HG02970 (cell line): ENCODE measurements around the gene PDE9A.
"Not testable (repeated sequence)": the region's sequence is repeated elsewhere in the genome, so short reads cannot be mapped to it uniquely, and the experiment has no call there.

Experiments used
- ATAC-seq: cut with Tn5 transposase; IDR thresholded peaks from one replicate; pipeline ENCODE4 v1.9.1; 2021; ENCODE audit warnings: mild to moderate bottlenecking, moderate library complexity, moderate number of reproducible peaks; ENCODE audit not compliant: unreplicated experiment, low FRiP score

Gene PDE9A

DNA sequence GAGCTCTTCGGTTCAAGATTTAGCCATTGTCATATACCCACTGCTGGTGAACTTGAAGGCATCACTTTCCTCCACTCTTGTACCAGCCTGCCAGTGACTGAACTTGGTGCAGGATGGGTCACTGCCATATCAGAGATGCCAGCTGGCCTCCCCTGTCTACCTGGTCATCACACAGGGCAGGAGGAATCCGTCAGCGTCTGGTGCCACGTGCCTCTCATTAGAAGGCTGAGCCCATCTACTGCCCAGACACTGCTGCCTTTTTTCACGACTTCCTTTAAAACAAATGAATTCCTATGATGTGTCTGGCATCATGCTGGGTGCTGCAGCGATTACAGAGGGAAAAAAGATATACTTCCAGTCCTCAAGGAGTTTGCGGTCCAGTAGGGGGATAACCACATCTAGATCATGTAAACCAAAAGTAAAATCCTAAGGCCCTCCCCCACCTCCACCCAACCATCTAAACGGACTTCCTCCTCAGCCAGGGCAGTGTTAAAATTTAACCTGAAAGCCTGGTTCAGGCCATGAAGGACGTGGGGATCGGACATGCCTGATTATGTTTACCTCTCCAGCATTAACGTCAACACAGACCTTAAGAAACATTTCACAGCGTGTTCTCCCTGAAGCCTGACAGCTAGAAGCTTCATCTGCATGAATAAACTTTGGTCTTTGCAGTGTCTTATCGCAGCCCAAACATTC is 29.2 kb upstream of the PDE9A start:
- ATAC-seq: no peak

DNA sequence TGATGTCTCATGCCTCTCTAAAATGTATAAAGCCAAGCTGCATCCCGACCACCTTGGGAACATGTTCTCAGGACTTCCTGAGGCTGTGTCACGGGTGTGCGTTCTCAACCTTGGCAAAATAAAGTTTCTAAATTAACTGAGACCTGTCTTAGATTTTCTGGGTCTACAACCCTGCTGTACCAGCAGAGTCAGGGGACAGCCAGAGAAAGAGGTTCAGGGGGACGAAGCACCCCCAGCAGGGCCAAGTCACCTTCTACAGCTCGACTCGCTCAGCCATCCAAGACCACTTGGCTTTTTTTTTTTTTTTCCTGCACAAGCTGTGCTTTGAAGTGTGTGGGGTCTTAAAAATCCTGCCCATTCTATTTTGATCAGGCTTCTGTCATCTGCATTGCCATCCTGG is 28.5 kb upstream of the PDE9A start:
- no peak for ATAC-seq

DNA sequence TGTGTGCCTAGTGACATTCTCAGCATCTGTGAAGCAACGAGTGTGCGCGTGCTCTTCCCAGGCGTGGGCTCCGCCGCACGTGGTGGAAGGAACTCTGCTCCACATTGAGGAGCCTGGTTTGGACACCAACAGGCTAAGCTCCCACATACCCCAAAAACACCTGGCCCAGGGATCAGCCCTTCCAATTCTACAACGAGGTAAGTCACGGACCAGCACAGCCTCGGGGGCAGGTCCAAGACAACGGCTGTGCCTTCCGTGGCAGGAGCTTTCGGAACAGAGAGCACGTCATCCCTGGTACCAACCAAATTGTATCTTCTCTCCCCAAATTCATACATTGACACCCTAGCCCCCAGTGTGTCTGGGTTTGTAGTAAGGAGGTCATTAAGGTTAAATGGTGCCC is 27.2 kb upstream of the PDE9A start:
- ATAC-seq: no peak

DNA sequence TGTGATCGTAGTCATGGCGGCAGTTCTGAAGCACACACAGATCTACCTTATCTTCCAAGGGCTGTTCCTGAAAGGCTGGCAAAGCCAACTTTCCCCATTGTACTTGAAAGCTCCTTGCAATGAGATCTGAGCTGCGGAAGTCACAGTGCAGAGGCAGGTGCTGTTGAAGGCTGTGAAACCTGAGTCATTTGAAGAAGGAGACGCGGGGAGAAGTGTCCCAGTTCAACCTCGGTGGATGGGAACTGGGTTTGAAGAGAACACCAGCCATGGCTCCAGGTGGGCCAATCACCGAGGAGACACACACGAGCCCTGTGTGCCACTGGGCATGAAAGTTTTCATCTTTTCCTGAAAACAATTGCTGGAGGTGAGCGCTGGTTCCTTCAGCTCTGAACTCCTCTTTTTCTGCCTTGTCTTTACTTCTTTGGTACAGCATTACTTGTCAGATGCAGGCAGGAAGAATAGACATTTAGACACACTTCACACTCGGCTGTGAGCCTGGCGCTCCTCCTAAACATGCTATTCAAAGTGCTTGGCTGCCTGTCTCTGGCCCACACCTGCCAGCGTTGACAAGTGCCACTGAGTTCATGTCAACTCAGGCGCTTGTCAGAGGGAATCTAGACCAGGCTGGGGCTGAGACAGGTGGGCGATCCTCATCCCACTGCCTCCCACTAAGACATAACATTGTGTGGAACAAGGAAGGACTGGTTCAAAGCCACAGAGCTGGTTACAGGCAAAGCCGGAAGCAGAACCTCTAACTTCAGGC is 25.7 kb upstream of the PDE9A start:
- no peak for ATAC-seq

DNA sequence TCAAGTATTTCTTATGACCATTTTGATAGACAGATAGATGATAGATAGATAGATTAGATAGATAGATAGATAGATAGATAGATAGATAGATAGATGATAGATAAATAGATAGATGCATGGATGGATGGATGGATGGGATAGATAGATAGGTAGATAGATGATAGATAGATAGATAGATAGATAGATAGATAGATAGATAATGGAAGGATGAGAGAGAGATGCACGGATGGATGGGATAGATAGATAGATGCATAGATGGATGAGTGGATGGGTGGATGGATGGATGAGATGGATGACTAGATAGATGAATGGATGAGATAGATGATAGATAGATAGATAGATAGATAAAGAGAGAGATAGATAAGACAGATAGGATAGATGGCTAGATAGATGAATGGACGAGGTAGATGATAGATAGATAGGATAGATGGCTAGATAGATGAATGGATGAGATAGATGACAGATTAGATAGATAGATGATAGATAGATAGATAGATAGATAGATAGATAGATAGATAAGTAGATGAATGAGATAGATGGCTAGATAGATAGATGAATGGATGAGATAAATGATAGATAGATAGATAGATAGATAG is 24.9 kb upstream of the PDE9A start:
- ATAC-seq: not testable (repeated sequence)

- ATAC-seq: no peak
Observed at GRCh38 chr21:42629933-42630589, 23.4 kb upstream of the PDE9A start.

GRCh38 chr21:42630626-42631025 is 22.8 kb upstream of the PDE9A start:
- no peak for ATAC-seq

DNA sequence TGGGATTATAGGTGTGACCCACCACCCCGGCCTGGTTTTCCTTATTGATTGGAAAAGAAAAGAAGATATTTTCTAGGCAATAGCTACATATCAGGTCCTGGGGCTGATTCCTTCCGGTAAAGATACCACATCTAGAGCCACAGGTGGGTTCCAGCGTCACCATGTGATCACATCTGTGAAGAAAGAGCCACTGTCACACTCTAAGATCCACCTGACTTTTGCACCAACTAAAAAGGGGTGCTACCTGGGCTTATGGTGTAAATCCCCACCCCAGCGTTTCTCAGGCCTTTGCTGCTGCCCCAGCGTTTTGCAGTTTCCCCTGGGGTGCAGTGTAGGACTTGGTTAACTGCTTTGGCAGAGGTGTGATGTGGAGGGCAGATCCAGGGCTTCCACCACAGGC is 22.3 kb upstream of the PDE9A start:
- ATAC-seq: no peak

DNA sequence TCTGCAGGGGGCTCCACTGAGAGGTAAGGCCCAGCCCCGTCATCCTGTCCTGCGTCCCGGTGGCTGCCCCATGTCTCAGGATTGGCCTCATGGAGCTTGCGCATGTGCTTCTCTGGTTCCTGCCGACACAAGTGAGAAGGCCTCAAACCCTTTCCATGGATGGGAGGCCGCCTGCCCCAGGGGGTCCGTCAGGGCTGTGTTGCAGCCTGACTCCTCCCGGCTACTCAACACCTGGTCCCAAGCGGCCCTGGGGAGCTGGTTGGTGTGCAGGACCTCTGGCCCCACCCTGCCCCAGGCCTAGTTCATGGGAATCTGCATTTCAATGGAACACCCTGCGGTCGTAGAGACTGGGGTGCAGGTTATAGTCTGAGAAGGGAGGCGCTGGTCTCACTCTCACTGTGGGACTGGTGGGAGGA is 21.1 kb upstream of the PDE9A start:
- no peak for ATAC-seq

- ATAC-seq: no peak
Observed at GRCh38 chr21:42632771-42633690, 20.4 kb upstream of the PDE9A start.

DNA sequence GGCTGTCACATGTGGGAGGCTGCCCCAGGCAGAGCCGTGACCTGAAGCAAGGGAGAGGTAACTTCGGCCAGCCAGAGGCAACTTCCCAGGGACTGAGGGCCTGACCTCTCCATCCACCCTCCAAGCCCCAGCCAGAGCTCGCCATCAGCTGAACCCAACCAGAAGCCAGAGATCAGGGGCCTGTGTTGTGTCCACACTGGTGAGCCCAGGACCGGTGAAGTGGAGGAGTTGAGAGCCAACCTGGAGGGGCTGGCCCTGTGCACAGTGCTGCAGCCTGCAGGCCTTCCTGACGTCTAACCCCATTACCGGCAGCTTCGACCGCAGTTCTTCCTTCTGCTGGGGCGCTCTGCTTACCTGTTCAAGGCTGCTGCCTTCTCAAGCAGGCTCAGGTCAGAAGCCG is 19.6 kb upstream of the PDE9A start:
- no peak for ATAC-seq

DNA sequence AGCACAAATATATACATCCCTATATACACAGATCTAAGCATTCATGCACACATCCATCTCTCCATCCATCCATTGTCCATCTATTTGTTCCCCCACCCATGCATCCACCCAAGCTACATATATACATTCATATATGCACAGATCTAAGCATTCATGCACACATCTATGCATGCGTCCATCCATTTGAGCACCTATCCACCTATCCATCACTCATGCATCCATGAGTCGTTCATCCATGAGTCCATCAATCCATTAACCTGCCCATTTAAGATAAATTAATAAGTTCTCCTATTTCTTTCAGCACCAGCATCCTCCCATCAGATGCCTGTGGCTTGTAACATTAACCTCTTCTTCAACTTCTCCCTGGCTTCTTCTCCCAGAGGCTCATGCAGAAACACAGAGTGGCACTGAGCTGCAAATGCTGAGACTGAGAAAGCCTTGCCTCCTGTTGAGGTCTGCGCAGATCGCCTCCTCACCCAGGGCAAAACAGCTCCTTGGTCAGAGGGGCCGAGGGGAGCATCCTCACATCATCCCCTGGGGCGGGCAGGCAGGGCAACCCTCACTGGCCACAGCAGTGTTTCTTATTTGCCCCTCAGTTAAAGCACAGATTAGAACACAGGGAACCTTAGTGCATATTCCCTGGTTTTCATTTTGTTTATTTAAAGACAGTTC is 17.4 kb upstream of the PDE9A start:
- ATAC-seq: no peak

- ATAC-seq: no peak
Observed at GRCh38 chr21:42636520-42637266, 16.7 kb upstream of the PDE9A start.

- ATAC-seq: no peak
Observed at GRCh38 chr21:42637267-42638041, 16.0 kb upstream of the PDE9A start.

DNA sequence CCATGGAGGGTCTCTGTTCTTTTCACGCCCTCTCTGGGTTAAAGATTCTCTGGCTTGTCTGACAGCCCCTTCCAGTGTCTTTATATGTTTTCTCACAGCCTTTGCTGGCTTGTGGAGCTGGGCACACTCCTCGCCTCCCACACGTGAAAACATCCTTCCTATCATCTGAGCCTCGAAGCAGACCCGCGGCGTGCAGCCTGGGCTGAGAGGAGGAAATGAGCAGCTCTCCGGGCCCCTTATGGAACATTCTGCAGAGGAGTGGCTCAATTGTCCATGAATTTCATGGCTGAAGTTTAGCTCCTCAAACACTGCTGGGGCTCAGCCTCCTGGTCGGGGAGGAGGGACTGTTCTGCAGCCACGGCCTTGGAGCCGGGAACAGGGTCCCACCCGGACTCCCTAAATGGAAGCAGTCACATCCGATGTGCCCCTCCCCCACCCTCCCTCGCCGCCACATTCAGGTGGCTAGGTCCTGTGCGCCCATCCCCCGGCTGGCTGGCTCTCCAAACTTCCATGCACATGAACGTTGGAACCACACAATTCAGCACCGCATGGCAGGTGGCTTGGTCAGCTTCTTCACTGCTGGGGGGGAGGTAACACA is 15.1 kb upstream of the PDE9A start:
- ATAC-seq: no peak

GRCh38 chr21:42639646-42640152 is 13.7 kb upstream of the PDE9A start:
- no peak for ATAC-seq

DNA sequence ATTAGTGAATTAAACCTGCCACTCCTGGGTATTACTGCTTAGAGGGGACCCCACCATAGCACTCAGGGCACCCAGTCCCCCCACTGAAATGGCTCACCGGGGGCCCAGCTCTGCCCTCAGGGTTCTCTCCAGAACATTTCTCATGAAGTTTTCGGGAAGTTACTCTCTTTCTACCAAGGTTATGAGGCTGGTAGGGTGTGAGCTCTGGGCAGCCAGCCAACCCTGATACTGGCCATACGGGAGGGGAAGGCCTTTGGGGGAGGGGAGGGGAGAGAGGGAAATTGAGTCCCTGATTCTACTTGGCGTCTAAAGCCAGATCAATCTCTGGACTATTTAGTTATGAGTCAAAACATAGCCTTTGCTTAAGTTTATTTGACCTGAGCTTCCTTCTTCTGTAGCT is 12.9 kb upstream of the PDE9A start:
- ATAC-seq: no peak
